ENCODE results near the gene ZNF32.

DNA sequence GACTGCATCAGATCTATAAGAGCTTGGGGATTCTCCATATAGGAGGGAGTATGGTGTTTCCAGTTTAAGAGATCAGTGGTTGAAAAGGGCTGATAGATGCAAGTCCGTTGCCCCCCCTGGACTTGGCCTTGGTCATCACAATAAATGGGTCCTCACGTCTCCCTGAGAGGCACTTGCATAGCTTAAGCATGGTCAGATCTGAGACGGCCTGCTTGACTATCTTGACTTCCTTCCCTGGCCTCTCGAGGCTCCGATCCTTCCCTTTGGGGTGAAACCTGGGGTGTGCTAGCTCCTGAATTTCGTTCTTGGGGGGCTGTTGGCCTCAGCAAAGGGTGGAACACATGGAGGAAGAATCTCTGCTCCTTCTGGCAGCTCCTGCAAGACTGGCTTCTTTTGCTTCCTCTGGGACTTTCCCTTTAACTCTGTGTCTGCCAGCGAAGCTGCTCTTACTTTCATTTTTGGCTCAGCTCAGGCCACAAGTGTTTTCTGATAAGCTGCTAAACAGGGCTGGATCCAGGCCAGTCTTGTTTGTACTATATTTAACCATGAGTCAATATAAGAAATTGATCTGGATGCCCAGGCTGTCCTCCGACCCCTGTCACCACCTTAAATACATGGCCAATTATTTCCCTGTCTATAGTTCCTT is 53.6 kb downstream of the ZNF32 start:
- TF ChIP-seq, protein P1, sequence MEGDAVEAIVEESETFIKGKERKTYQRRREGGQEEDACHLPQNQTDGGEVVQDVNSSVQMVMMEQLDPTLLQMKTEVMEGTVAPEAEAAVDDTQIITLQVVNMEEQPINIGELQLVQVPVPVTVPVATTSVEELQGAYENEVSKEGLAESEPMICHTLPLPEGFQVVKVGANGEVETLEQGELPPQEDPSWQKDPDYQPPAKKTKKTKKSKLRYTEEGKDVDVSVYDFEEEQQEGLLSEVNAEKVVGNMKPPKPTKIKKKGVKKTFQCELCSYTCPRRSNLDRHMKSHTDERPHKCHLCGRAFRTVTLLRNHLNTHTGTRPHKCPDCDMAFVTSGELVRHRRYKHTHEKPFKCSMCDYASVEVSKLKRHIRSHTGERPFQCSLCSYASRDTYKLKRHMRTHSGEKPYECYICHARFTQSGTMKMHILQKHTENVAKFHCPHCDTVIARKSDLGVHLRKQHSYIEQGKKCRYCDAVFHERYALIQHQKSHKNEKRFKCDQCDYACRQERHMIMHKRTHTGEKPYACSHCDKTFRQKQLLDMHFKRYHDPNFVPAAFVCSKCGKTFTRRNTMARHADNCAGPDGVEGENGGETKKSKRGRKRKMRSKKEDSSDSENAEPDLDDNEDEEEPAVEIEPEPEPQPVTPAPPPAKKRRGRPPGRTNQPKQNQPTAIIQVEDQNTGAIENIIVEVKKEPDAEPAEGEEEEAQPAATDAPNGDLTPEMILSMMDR (conservative IDR thresholded peaks at IDR 0.05; ENCODE audit: low read depth, low read length): no peak
- TF ChIP-seq EZH2phosphoT487 (IDR thresholded peaks at IDR 0.05; ENCODE audit: borderline replicate concordance, low read length) (no peak), EZH2 (IDR thresholded peaks at IDR 0.05; ENCODE audit: low read length, unreplicated experiment) (no peak)
